ENCODE measurements around the gene ROGDI. TPM values are rescaled to one million over a fixed set of nuclear protein-coding genes. Genes with fewer than 3 reads are reported as not detected.

The ROGDI gene
- total RNA-seq, 1 experiment from 2014 or later, result 36.4 TPM

GRCh38 chr16:4798456-4798855 is 4.0 kb downstream of the ROGDI start:
- H3K4me1 Mint-ChIP-seq, result peaks cover 12 to 18% of the 10 kb centered on the region in 2 experiments
- no peak overlapping the region for H3K56ac ChIP-seq (ENCODE audit: insufficient read length, low read depth, low read length)
- no peak overlapping the region for H2BK20ac ChIP-seq (ENCODE audit: low read depth, low read length, poor library complexity, severe bottlenecking)
- no peaks in the 10 kb centered on the region for H3K4me1 ChIP-seq (ENCODE audit: insufficient read depth, low read length)
- TF ChIP-seq CTCF (conservative IDR thresholded peaks at IDR 0.05), result no peak
- H3K27me3 Mint-ChIP-seq (ENCODE audit: low read depth), result no peaks in the 10 kb centered on the region; the same call in 1 of the 2 replicates
- H3K9me3 ChIP-seq (ENCODE audit: control insufficient read depth, low read depth, low read length), result no peaks in the 10 kb centered on the region
- peaks cover 7% of the 10 kb centered on the region for H3K23me2 ChIP-seq (ENCODE audit: insufficient read length, low read depth, low read length, poor library complexity, severe bottlenecking)
- H3K18ac ChIP-seq (ENCODE audit: insufficient read length, low read depth, low read length), result no peak overlapping the region
- H3K27me3 ChIP-seq (ENCODE audit: insufficient read depth, low read length), result no peaks in the 10 kb centered on the region
- no peak for DNase-seq
- no peak overlapping the region for H4K8ac ChIP-seq (replicated peaks; ENCODE audit: insufficient read length, low read depth, low read length)
- no peak overlapping the region for H3K27ac ChIP-seq (ENCODE audit: insufficient read length, low read depth, low read length)
- H3K36me3 Mint-ChIP-seq (ENCODE audit: insufficient read depth in 1 of 3, low read depth in 3 of 3), result peaks cover 3 to 24% (median 12%) of the 10 kb centered on the region in 3 experiments
- no peak overlapping the region for H3K4ac ChIP-seq (ENCODE audit: low read depth, low read length)
- no peak overlapping the region for H2BK5ac ChIP-seq (ENCODE audit: insufficient read length, low read length)
- no peak overlapping the region for H3K27ac Mint-ChIP-seq
- no peak overlapping the region for H4K5ac ChIP-seq (ENCODE audit: insufficient read length, low read depth, low read length)
- H2AK5ac ChIP-seq (ENCODE audit: insufficient read length, low read length), result no peak overlapping the region
- no peak overlapping the region for H3K23ac ChIP-seq (ENCODE audit: insufficient read length, low read depth, low read length)
- no peak overlapping the region for H2AFZ ChIP-seq (ENCODE audit: low read length)
- H2BK15ac ChIP-seq (ENCODE audit: low read depth, low read length), result no peak overlapping the region
- no peaks in the 10 kb centered on the region for H3K79me2 ChIP-seq (ENCODE audit: insufficient read depth, low read length)
- no peak overlapping the region for H4K91ac ChIP-seq (ENCODE audit: insufficient read length, low read depth, low read length)
- H3K14ac ChIP-seq (ENCODE audit: insufficient read depth, low read length), result no peak overlapping the region
- no peak overlapping the region for H2BK12ac ChIP-seq (ENCODE audit: insufficient read length, low read depth, low read length)
- H3K4me3 Mint-ChIP-seq, result no peak overlapping the region
- no CpG with 5 or more reads among the region's 16 CpGs for WGBS (ENCODE audit: extremely low coverage, insufficient read length, low lambda C conversion rate)
- no peaks in the 10 kb centered on the region for H3K79me1 ChIP-seq (ENCODE audit: insufficient read depth, low read depth, low read length, poor library complexity, severe bottlenecking)
- H2BK120ac ChIP-seq (ENCODE audit: low read depth, low read length, poor library complexity, severe bottlenecking), result no peak overlapping the region
- no peak overlapping the region for H3T11ph ChIP-seq (ENCODE audit: low read length)
- no peak overlapping the region for H3K4me2 ChIP-seq (ENCODE audit: insufficient read depth, insufficient read length, low read length)
- H3K9ac ChIP-seq (ENCODE audit: extremely low read depth, insufficient read length, low read length), result no peak overlapping the region
- H3K9me3 Mint-ChIP-seq, result no peaks in the 10 kb centered on the region
- no peaks in the 10 kb centered on the region for H4K20me1 ChIP-seq (ENCODE audit: control insufficient read depth, insufficient read depth, insufficient read length)
